DND-41 (cell line): ENCODE data around the gene AKAP13.
"Not testable (repeated sequence)": the region's sequence is repeated elsewhere in the genome, so short reads cannot be mapped to it uniquely, and the experiment has no call there.

Experiments used
- ATAC-seq: fragments of 200-7000 bp; cut with Tn5 transposase; 3 replicates; pipeline ENCODE4 v1.9.1; 2021; ENCODE audit warnings: low read depth; ENCODE audit not compliant: insufficient read depth
- DNase-seq: peaks from one replicate; pipeline ENCODE4 v3.0.0-alpha.2; 2020
- H2AFZ ChIP-seq: 2 replicates; pipeline ENCODE4 v1.6.0; 2012; ENCODE audit warnings: low read depth, low read length
- H3K27ac ChIP-seq: 2 replicates; pipeline ENCODE4 v1.5.1; 2012; ENCODE audit warnings: low read length, inconsistent platforms
- H3K27me3 ChIP-seq: fragments of 200-600 bp; sonication (generic); 2 replicates; pipeline ENCODE4 v1.6.0; 2012; ENCODE audit warnings: low read length, mild to moderate bottlenecking, inconsistent platforms; ENCODE audit not compliant: insufficient read depth, poor library complexity
- H3K36me3 ChIP-seq: 2 replicates; pipeline ENCODE4 v1.5.1; 2012; ENCODE audit warnings: low read length, inconsistent platforms; ENCODE audit not compliant: insufficient read depth
- H3K4me1 ChIP-seq: 2 replicates; pipeline ENCODE4 v1.5.1; 2012; ENCODE audit warnings: mild to moderate bottlenecking, low read length; ENCODE audit not compliant: insufficient read depth
- H3K4me2 ChIP-seq: 2 replicates; pipeline ENCODE4 v1.6.0; 2012; ENCODE audit warnings: mild to moderate bottlenecking, moderate library complexity, low read length, inconsistent platforms; ENCODE audit not compliant: insufficient read depth
- H3K4me3 ChIP-seq, 2 experiments: fragments of 200-600 bp in 1 of 2; shearing (Covaris generic) in 1 of 2; 2 replicates each; pipeline ENCODE4 v1.5.1; 2012 to 2016; ENCODE audit warnings: inconsistent platforms in 2 of 2, low read length in 2 of 2, mild to moderate bottlenecking in 2 of 2, low read depth in 1 of 2, moderate library complexity in 1 of 2
- H3K79me2 ChIP-seq: 2 replicates; pipeline ENCODE4 v1.6.0; 2012; ENCODE audit warnings: low read length, inconsistent platforms; ENCODE audit not compliant: insufficient read depth
- H3K9ac ChIP-seq: 2 replicates; pipeline ENCODE4 v1.6.0; 2012; ENCODE audit warnings: low read depth, mild to moderate bottlenecking, inconsistent platforms, low read length, moderate library complexity
- H3K9me3 ChIP-seq: 2 replicates; pipeline ENCODE4 v1.5.1; 2012; ENCODE audit warnings: low read length, moderate library complexity, mild to moderate bottlenecking, inconsistent platforms; ENCODE audit not compliant: insufficient read depth, severe bottlenecking
- H4K20me1 ChIP-seq: 2 replicates; pipeline ENCODE4 v1.6.0; 2012; ENCODE audit warnings: low read length; ENCODE audit not compliant: insufficient read depth
- EZH2 ChIP-seq: IDR thresholded peaks from 3 replicates; pipeline ENCODE4 v1.6.1; 2012; ENCODE audit warnings: borderline replicate concordance, low read depth, mild to moderate bottlenecking, moderate library complexity, low read length, inconsistent platforms; ENCODE audit not compliant: severe bottlenecking
- TF ChIP-seq, protein P1 (sequence below): IDR thresholded peaks from 2 replicates; pipeline ENCODE4 v1.5.1; 2012; ENCODE audit warnings: borderline replicate concordance, low read length, moderate library complexity, mild to moderate bottlenecking; ENCODE audit not compliant: poor library complexity, severe bottlenecking; ENCODE audit errors: extremely low read depth

Gene AKAP13

GRCh38 chr15:85485956-85486567 is 105.7 kb downstream of the AKAP13 start:
- Histone ChIP-seq H3K4me1 (peaks cover 2% of the 10 kb centered on the region; the same call in 1 of the 2 replicates), H3K27me3 (no peaks in the 10 kb centered on the region), H3K4me3 (no peak overlapping the region), H3K4me2 (no peak overlapping the region), H3K36me3 (no peaks in the 10 kb centered on the region), H3K9me3 (no peaks in the 10 kb centered on the region), H4K20me1 (peaks cover 3% of the 10 kb centered on the region; the same call in 1 of the 2 replicates), H3K79me2 (0 out of 2 replicates have a peak, but pooled peaks cover 2% of the 10 kb centered on the region), H3K9ac (no peak overlapping the region), H2AFZ (no peak overlapping the region), H3K27ac (no peak overlapping the region)
- peak; percentile 62 for DNase-seq
- peak; percentile 92 for ATAC-seq
- TF ChIP-seq, protein P1, sequence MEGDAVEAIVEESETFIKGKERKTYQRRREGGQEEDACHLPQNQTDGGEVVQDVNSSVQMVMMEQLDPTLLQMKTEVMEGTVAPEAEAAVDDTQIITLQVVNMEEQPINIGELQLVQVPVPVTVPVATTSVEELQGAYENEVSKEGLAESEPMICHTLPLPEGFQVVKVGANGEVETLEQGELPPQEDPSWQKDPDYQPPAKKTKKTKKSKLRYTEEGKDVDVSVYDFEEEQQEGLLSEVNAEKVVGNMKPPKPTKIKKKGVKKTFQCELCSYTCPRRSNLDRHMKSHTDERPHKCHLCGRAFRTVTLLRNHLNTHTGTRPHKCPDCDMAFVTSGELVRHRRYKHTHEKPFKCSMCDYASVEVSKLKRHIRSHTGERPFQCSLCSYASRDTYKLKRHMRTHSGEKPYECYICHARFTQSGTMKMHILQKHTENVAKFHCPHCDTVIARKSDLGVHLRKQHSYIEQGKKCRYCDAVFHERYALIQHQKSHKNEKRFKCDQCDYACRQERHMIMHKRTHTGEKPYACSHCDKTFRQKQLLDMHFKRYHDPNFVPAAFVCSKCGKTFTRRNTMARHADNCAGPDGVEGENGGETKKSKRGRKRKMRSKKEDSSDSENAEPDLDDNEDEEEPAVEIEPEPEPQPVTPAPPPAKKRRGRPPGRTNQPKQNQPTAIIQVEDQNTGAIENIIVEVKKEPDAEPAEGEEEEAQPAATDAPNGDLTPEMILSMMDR, result peak; percentile 77
- no peak for TF ChIP-seq EZH2

- not testable (repeated sequence) for H3K27ac ChIP-seq, H3K79me2 ChIP-seq, ATAC-seq, H3K27me3 ChIP-seq, H3K9ac ChIP-seq, H3K4me1 ChIP-seq, H3K4me2 ChIP-seq, H3K36me3 ChIP-seq, H3K9me3 ChIP-seq, H2AFZ ChIP-seq, DNase-seq, H3K4me3 ChIP-seq, H4K20me1 ChIP-seq
Measured at GRCh38 chr15:85487796-85488195, 107.4 kb downstream of the AKAP13 start.

DNA sequence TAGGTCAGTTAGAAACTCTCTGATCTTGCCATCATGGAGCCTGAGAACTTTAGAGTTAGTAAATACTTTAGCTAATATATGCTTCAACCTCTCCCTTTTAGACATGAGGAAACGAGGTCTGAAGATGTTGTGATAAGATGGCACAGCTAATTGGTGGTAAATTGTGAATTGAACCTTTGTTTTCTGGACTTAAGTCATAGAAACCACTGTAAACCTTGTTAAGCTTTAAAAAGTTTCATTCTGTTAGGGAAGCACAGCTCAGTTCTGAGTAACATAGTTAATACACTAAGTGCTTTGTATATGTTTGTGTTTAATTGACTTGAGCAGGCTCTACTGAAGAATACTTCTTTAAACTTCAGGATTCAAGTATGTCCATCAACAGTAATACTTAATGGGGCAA is 108.6 kb downstream of the AKAP13 start:
- Histone ChIP-seq H3K27me3 (no peaks in the 10 kb centered on the region), H2AFZ (no peak overlapping the region), H3K4me2 (no peak overlapping the region), H3K27ac (no peak overlapping the region), H3K9ac (no peak overlapping the region), H3K36me3 (no peaks in the 10 kb centered on the region), H3K9me3 (no peaks in the 10 kb centered on the region), H3K79me2 (no peaks in the 10 kb centered on the region), H4K20me1 (peaks cover 2% of the 10 kb centered on the region; the same call in 1 of the 2 replicates), H3K4me1 (no peaks in the 10 kb centered on the region), H3K4me3 (no peak overlapping the region)
- ATAC-seq (no peak), DNase-seq (no peak)
- TF ChIP-seq, protein P1, result no peak
- TF ChIP-seq EZH2, result no peak

- Histone ChIP-seq H3K27ac (no peak overlapping the region), H3K27me3 (no peaks in the 10 kb centered on the region), H3K79me2 (no peaks in the 10 kb centered on the region), H3K9me3 (no peaks in the 10 kb centered on the region), H3K9ac (no peak overlapping the region), H4K20me1 (peaks cover 2% of the 10 kb centered on the region; the same call in 1 of the 2 replicates), H3K4me2 (no peak overlapping the region), H3K4me1 (no peaks in the 10 kb centered on the region), H3K4me3 (no peak overlapping the region), H3K36me3 (no peaks in the 10 kb centered on the region), H2AFZ (no peak overlapping the region)
- DNase-seq (no peak), ATAC-seq (no peak)
- TF ChIP-seq, protein P1, result no peak
- TF ChIP-seq EZH2, result no peak
Measured at GRCh38 chr15:85489773-85490493, 109.5 kb downstream of the AKAP13 start.
